H1 (cell line): ENCODE measurements around the gene SLC7A7. TPM values are rescaled to one million over a fixed set of nuclear protein-coding genes. Genes with fewer than 3 reads are reported as not detected.
A peak's percentile ranks its signal among the peaks of the same experiment; 100 is the strongest.

Experiments used
- CTCF ChIA-PET: fragments of 300-600 bp; sonication (Branson Sonifier 250); formaldehyde crosslinking; loops from one replicate; lab custom pipeline; 2021; ENCODE audit not compliant: partially characterized antibody; lab: Charles Lee
- POLR2A ChIA-PET: fragments of 300-600 bp; sonication (Branson Sonifier 250); formaldehyde crosslinking; loops from one replicate; lab custom pipeline; 2021; ENCODE audit warnings: inconsistent platforms; ENCODE audit not compliant: partially characterized antibody; lab: Charles Lee
- DNase-seq, 2 experiments: peaks; one replicate each; pipeline versions ENCODE4 v3.0.0 to v3.0.0-alpha.2; 2010 to 2022; ENCODE audit warnings: low spot score in 2 of 2, low read depth in 1 of 2, mixed read lengths in 1 of 2
- FAIRE-seq: peaks from 2 replicates; lab custom pipeline; 2011; peaks lifted over from hg19 to GRCh38; lab: Jason Lieb, UNC
- H2AFZ ChIP-seq: 2 replicates; pipeline ENCODE4 v1.8.1; 2012; ENCODE audit warnings: low read length, inconsistent platforms
- H2AK5ac ChIP-seq: 2 replicates; pipeline ENCODE4 v1.6.1; 2013; ENCODE audit warnings: low read depth, low read length
- H2BK120ac ChIP-seq: replicated peaks from 2 replicates; pipeline ENCODE3; 2013; ENCODE audit warnings: low read depth, low read length, inconsistent platforms
- H2BK12ac ChIP-seq: 2 replicates; pipeline ENCODE4 v1.6.1; 2013; ENCODE audit warnings: low read depth, low read length
- H2BK15ac ChIP-seq: 2 replicates; pipeline ENCODE4 v1.6.1; 2013; ENCODE audit warnings: low read length
- H2BK20ac ChIP-seq: 2 replicates; pipeline ENCODE4 v1.6.1; 2013; ENCODE audit warnings: low read length
- H2BK5ac ChIP-seq: 2 replicates; pipeline ENCODE4 v1.6.1; 2013; ENCODE audit warnings: low read depth, low read length
- H3K14ac ChIP-seq: 2 replicates; pipeline ENCODE4 v1.6.1; 2013; ENCODE audit warnings: inconsistent platforms; ENCODE audit not compliant: insufficient read length
- H3K18ac ChIP-seq: 2 replicates; pipeline ENCODE4 v1.6.1; 2013; ENCODE audit warnings: low read length; ENCODE audit errors: extremely low read depth
- H3K23ac ChIP-seq: 2 replicates; pipeline ENCODE4 v1.6.1; 2013; ENCODE audit warnings: inconsistent platforms; ENCODE audit not compliant: insufficient read length
- H3K23me2 ChIP-seq: 2 replicates; pipeline ENCODE4 v1.6.1; 2013; ENCODE audit warnings: low read depth, low read length
- H3K27ac ChIP-seq: 2 replicates; pipeline ENCODE4 v1.6.1; 2011; ENCODE audit warnings: low read depth, low read length, inconsistent platforms
- H3K27me3 ChIP-seq, 4 experiments: replicated peaks in 1 of 4; 1 replicate in 1 of 4; 2 replicates in 3 of 4; pipeline versions ENCODE4 v1.6.1 to v1.8.1; 2011 to 2013; ENCODE audit warnings: low read length in 3 of 4, mild to moderate bottlenecking in 3 of 4, inconsistent platforms in 2 of 4, mixed read lengths in 2 of 4, moderate library complexity in 1 of 4; ENCODE audit not compliant: control insufficient read depth in 3 of 4, insufficient read depth in 3 of 4; ENCODE audit errors: extremely low read depth in 1 of 4
- H3K36me3 ChIP-seq, 4 experiments: 2 replicates each; pipeline versions ENCODE4 v1.6.1 to v1.8.1; 2011 to 2013; ENCODE audit warnings: mild to moderate bottlenecking in 4 of 4, low read length in 3 of 4, moderate library complexity in 2 of 4, control low read depth in 1 of 4, inconsistent platforms in 1 of 4; ENCODE audit not compliant: insufficient read depth in 4 of 4, control insufficient read depth in 2 of 4
- H3K4ac ChIP-seq: replicated peaks from 2 replicates; pipeline ENCODE3; 2013; ENCODE audit warnings: low read length, low read depth, mixed read lengths, inconsistent platforms; ENCODE audit not compliant: insufficient read length
- H3K4me1 ChIP-seq, 4 experiments: replicated peaks in 1 of 4; 1 replicate in 1 of 4; 2 replicates in 3 of 4; pipeline versions ENCODE4 v1.6.1 to v1.8.1; 2011 to 2013; ENCODE audit warnings: low read length in 3 of 4, inconsistent platforms in 2 of 4, mixed read lengths in 1 of 4; ENCODE audit not compliant: insufficient read depth in 4 of 4, control insufficient read depth in 3 of 4
- H3K4me2 ChIP-seq, 2 experiments: 2 replicates each; pipeline versions ENCODE4 v1.6.1 to v1.8.1; 2011 to 2013; ENCODE audit warnings: low read depth in 2 of 2, low read length in 2 of 2, control low read depth in 1 of 2, inconsistent platforms in 1 of 2, mild to moderate bottlenecking in 1 of 2; ENCODE audit not compliant: insufficient read depth in 1 of 2
- H3K4me3 ChIP-seq, 4 experiments: fragments of 200-600, 300-600 bp in 1 of 4; sonication (generic), shearing (Covaris generic), sonication (Bioruptor Twin) in 1 of 4; 2 replicates each; pipeline versions ENCODE4 v1.5.1 to v1.8.1; 2011 to 2016; ENCODE audit warnings: low read length in 4 of 4, low read depth in 3 of 4, control low read depth in 2 of 4, inconsistent platforms in 2 of 4, mild to moderate bottlenecking in 2 of 4, mixed read lengths in 1 of 4, moderate library complexity in 1 of 4; ENCODE audit not compliant: insufficient read depth in 2 of 4; ENCODE audit errors: extremely low read depth in 1 of 4
- H3K56ac ChIP-seq: replicated peaks from 2 replicates; pipeline ENCODE3; 2013; ENCODE audit warnings: low read depth, mild to moderate bottlenecking, mixed read lengths, low read length, inconsistent platforms; ENCODE audit not compliant: insufficient read length
- H3K79me1 ChIP-seq: 2 replicates; pipeline ENCODE4 v1.6.1; 2013; ENCODE audit warnings: low read depth, low read length, control low read depth
- H3K79me2 ChIP-seq, 2 experiments: 2 replicates each; pipeline versions ENCODE4 v1.6.1 to v1.8.1; 2012 to 2013; ENCODE audit warnings: low read length in 2 of 2, mild to moderate bottlenecking in 2 of 2, inconsistent platforms in 1 of 2; ENCODE audit not compliant: insufficient read depth in 2 of 2, control insufficient read depth in 1 of 2
- H3K9ac ChIP-seq, 4 experiments: replicated peaks in 1 of 4; 1 replicate in 1 of 4; 2 replicates in 3 of 4; pipeline versions ENCODE4 v1.6.1 to v1.8.1; 2011 to 2013; ENCODE audit warnings: low read depth in 3 of 4, low read length in 3 of 4, control low read depth in 2 of 4, mild to moderate bottlenecking in 2 of 4, moderate library complexity in 2 of 4, inconsistent platforms in 1 of 4; ENCODE audit errors: extremely low read depth in 1 of 4
- H3K9me3 ChIP-seq, 2 experiments: 2 replicates each; pipeline versions ENCODE4 v1.6.1 to v1.8.1; 2012 to 2013; ENCODE audit warnings: mild to moderate bottlenecking in 2 of 2, moderate library complexity in 2 of 2, control low read depth in 1 of 2, inconsistent platforms in 1 of 2, low read depth in 1 of 2, low read length in 1 of 2, mixed read lengths in 1 of 2; ENCODE audit not compliant: insufficient read depth in 2 of 2
- H4K20me1 ChIP-seq, 2 experiments: replicated peaks in 1 of 2; 2 replicates each; pipeline versions ENCODE3 to v1.8.1; 2011 to 2013; ENCODE audit warnings: inconsistent platforms in 2 of 2, low read length in 2 of 2, mild to moderate bottlenecking in 1 of 2; ENCODE audit not compliant: insufficient read depth in 2 of 2, control insufficient read depth in 1 of 2
- H4K5ac ChIP-seq: 2 replicates; pipeline ENCODE4 v1.6.1; 2013; ENCODE audit warnings: low read length, low read depth, mixed read lengths, inconsistent platforms; ENCODE audit not compliant: insufficient read length
- H4K8ac ChIP-seq: 2 replicates; pipeline ENCODE4 v1.8.0; 2013; ENCODE audit warnings: mild to moderate bottlenecking, moderate library complexity, low read length, inconsistent platforms; ENCODE audit not compliant: insufficient read depth; ENCODE audit errors: extremely low read depth
- H4K91ac ChIP-seq: replicated peaks from 2 replicates; pipeline ENCODE3; 2013; ENCODE audit warnings: low read length, mixed read lengths, inconsistent platforms; ENCODE audit not compliant: insufficient read length
- WGBS, 2 experiments: shearing (Covaris generic) in 1 of 2; methylation state at CpG; one replicate each; pipeline versions ENCODE4 v1.1.6 to v1.1.7; 2013 to 2015; ENCODE audit warnings: low lambda C conversion rate in 2 of 2, mixed read lengths in 2 of 2, inconsistent platforms in 1 of 2, low coverage in 1 of 2, missing lambda C conversion rate in 1 of 2; ENCODE audit not compliant: insufficient replicate concordance in 2 of 2, insufficient coverage in 1 of 2, insufficient read length in 1 of 2; ENCODE audit errors: extremely low coverage in 1 of 2, missing lambda C conversion rate in 1 of 2; 5-methylcytosine and 5-hydroxymethylcytosine counted together
- polyA plus RNA-seq, 7 experiments: library from polyadenylated mRNA; depleted of rRNA in 3 of 7; stranded (reverse) in 5 of 7; unstranded in 2 of 7; fragments of >200 nt in 5 of 7; fragments of 200-250 nt in 2 of 7; gene quantifications; 1 replicate in 5 of 7; 2 replicates in 1 of 7; 4 replicates in 1 of 7; pipeline versions ENCODE4 v1.2.1 to v1.2.3, GENCODE V29; 2011 to 2013; ENCODE audit warnings: missing spikeins in 2 of 7, mixed read lengths in 2 of 7
- total RNA-seq: library from RNA; stranded (reverse); fragmentation: NEBNext Ultra II Directional; extraction: Animal tissue kit (Norgen Biotek cat#: 25700); gene quantifications from 2 replicates; pipeline ENCODE4 v1.2.1, GENCODE V29; 2021

The SLC7A7 gene
- total and polyA plus RNA-seq, 2 of the 8 experiments (the other 6 are each of a cell fraction or from before 2014, with no cell fraction given) = 5.8 to 14.9 TPM

DNA sequence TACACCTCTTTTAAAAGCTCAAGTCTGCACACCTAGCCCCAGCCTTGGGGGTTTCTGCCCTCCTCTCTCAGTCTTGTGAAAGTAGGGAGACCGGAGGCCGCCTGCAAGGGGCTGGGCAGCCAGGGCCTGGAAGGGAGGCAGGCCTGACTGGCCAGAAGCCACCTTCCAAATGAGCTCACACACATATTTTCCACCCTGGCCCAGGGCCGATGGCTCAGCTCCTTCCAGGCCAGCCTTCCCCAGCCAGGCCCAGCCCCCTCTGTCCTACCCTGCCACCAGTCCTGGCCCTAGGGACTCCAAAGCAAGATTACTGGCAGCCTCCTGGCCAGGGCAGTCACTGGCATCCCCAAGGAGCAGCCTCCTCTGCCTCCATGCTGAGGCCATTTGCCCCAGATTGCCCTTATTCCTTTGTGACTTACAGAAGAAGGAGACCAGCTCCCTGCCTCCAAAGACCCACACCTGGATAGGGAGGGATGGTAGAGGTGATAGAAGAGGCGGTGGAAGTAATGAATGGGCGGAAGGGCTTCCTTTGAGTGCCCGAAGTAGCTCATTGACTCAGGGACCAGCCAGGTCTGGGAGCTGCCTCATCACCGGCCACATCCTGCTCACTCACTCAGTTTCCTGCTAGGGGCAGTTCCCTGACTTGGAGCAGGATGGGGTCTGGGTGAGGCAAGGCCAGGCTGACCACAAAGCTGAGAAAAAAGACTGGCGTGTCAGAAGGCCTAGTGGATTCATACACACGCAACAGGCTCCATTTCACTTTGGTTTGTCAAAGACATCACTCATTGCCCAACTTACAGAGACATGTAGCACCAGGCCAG is 35.9 kb upstream of the SLC7A7 start:
- DNase-seq = no peak
- CTCF ChIA-PET = interaction anchor here (0.6 to 56.0 kb wide), 20 partner anchors 8 to 296 kb away, joined by 3 to 1562 read pairs (median 8); partner anchors contain the start of genes LRP10, MMP14, MRPL52 and REM2
- no peak overlapping the region for H4K8ac ChIP-seq
- peak overlapping the region; percentile 66 for H2BK15ac ChIP-seq
- H2BK120ac ChIP-seq = no peak overlapping the region
- no peaks in the 10 kb centered on the region for H3K27me3 ChIP-seq
- no peak overlapping the region for H3K56ac ChIP-seq
- H3K18ac ChIP-seq = no peak overlapping the region
- no peak overlapping the region for H3K23ac ChIP-seq
- no peak for FAIRE-seq
- no peak overlapping the region; the same call in 1 of the 2 replicates for H2AK5ac ChIP-seq
- 0 out of 2 replicates have a peak overlapping the region, but pooled peaks have one; percentile 35 for H2BK5ac ChIP-seq
- no peaks in the 10 kb centered on the region for H3K79me2 ChIP-seq
- H3K23me2 ChIP-seq = peaks cover 2% of the 10 kb centered on the region; the same call in 1 of the 2 replicates
- peaks cover 0 to 2% of the 10 kb centered on the region in 2 experiments for H4K20me1 ChIP-seq
- no peak overlapping the region for H3K14ac ChIP-seq
- H3K4me2 ChIP-seq = no peak overlapping the region
- H3K36me3 ChIP-seq = peaks cover 0 to 4% (median 0%) of the 10 kb centered on the region in 4 experiments; a peak in 2 of 8 replicates
- WGBS, 2 experiments = 89% methylated on average over 9 of the region's 9 CpGs; no CpG with 5 or more reads in 1 of the 2 experiments
- H4K5ac ChIP-seq = no peak overlapping the region
- no peaks in the 10 kb centered on the region for H3K9me3 ChIP-seq
- H2AFZ ChIP-seq = peak overlapping the region; percentile 8; the same call in 1 of the 2 replicates
- peaks cover 4 to 22% (median 11%) of the 10 kb centered on the region in 4 experiments for H3K4me1 ChIP-seq
- no peak overlapping the region for H2BK20ac ChIP-seq
- H4K91ac ChIP-seq = no peak overlapping the region
- no peaks in the 10 kb centered on the region for H3K79me1 ChIP-seq
- no peak overlapping the region for H3K4ac ChIP-seq
- H3K4me3 ChIP-seq = no peak overlapping the region
- POLR2A ChIA-PET = interaction anchor here (0.7 to 13.9 kb wide), 6 partner anchors 17 to 85 kb away, joined by 3 to 203 read pairs (median 5); partner anchors contain the start of genes MMP14, MRPL52, OXA1L and REM2
- no peak overlapping the region for H3K27ac ChIP-seq
- H3K9ac ChIP-seq = no peak overlapping the region
- peak overlapping the region; percentile 54; the same call in 1 of the 2 replicates for H2BK12ac ChIP-seq
